ENCODE results near the gene PRDM10. TPM values are rescaled to one million over a fixed set of nuclear protein-coding genes. Genes with fewer than 3 reads are reported as not detected.
A peak's percentile ranks its signal among the peaks of the same experiment; 100 is the strongest.
"Not testable (repeated sequence)": the region's sequence is repeated elsewhere in the genome, so short reads cannot be mapped to it uniquely, and the experiment has no call there.

PRDM10 gene
- total RNA-seq, 1 donor from 2014 or later, result 6.6 TPM

DNA sequence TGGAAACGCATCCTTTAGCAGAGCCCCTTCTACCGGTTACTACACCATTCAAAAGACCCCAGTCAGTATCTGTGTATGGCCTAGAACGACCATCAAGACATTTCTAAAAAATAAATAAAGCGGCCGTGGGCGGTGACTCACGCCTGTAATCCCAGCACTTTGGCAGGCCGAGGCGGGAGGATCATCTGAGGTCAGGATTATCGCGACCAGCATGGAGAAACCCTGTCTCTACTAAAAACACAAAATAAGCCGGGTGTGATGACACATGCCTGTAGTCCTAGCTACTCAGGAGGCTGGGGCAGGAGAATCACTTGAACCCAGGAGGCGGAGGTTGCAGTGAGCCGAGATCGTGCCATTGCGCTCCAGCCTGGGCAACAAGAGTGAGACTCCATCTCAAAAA is 134.0 kb downstream of the PRDM10 start:
- intact Hi-C loops (cut with DNase I); DNase-seq (ENCODE audit: missing footprints); ATAC-seq: not testable (repeated sequence)

DNA sequence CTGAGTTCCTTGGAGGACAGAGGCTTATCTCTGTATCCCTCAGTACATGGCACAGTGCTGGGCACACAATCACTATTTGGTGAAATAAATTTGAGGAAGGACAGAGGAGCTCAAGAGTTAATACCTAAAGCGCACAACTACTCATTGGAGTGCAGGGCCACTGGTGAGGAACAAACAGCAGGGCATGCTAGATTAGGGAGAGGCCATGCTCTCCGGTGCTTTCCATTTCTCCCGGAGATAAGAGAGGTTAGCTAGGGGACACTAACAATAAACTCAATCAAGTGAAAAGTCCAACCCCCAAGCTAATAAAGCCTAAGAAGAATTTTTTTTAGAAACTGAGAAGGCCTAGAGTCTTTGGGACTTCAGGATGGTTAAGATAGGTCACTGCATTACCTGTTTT is 136.3 kb downstream of the PRDM10 start:
- no peak for ATAC-seq
- DNase-seq (ENCODE audit: missing footprints), result no peak
- intact Hi-C loops (cut with DNase I), result no loop called here

DNA sequence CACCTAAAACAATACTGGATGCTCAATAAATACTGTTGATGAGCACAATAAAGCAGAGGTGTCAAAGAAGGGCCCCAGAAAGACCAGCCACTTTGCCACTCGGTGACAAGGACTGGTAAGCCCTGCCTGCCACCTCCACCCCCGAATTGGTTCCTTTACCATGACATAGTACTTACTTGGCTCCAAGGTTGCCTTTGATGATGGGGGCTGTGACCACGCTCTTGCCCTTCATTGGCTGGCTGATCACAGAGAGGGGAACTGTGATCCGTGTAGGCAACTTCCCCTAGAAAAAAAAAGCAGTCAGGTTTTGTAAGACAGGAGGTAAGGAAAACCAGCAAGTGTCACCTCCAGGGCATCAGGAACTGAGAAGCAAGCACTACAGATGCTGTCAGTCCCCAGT is 136.9 kb downstream of the PRDM10 start:
- DNase-seq (ENCODE audit: missing footprints) (no peak), ATAC-seq (no peak)
- intact Hi-C loops (cut with DNase I), result no loop called here

DNA sequence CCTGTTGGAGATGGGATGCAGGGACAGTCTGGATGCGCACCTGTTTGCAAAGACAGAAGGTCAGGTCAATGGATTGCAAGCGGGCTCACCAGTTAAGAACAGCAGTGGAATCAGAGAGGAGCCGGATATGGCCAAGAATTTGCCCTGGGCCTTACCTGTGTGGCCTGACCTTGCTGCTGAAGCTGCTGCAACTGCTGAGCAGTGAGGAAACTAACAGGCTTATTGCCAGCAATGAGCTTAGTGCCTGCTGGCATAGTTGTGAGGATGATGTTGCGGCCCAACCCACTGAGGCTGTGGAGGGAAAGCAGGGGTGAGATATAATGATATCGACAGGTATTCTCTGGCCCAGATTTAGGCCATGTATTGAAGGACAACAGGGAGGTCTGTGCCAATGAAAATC is 137.8 kb downstream of the PRDM10 start:
- no peak for ATAC-seq
- intact Hi-C loops (cut with DNase I), result no loop called here
- DNase-seq (ENCODE audit: missing footprints), result no peak

DNA sequence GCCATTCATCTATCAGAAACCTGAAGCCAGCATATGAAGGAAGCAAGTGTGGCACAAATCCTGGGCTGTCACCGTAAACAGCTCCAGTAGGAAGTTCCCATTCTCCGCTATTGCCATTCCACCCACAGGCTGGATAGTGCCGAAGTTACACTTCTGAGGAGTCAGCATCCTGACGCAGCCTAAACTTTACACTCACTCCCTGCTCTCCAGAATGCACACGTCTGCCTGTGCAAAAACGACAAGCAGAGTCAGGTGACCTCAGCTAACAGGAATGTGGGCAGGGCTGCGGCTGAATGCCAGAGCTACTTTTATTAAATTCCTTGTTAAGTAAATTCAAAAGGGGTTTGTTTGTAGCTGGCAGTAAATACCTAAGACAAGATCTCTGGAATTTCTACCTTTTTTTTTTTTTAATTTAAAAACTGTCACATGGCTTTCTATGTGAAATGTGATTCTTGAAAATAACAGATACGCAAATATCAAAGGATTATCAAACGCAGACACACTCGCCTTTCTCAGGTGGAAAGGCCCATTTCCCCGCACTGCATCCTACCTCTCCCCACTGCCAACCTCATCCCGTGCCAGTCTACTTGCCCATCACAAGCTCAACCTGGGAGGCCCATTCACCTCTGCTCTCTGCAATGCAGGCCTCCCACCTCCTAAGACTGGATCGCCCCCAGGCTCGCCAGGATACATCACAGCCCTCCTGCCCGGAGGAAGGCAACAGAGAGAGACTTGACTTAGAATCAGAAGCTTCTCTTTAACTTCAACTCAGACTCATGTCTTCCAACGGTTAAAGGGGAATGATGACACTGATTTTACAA is 140.7 kb downstream of the PRDM10 start:
- intact Hi-C loops (cut with DNase I), result no loop called here
- DNase-seq (ENCODE audit: missing footprints) (peak; percentile 72), ATAC-seq (peak; percentile 71)

DNA sequence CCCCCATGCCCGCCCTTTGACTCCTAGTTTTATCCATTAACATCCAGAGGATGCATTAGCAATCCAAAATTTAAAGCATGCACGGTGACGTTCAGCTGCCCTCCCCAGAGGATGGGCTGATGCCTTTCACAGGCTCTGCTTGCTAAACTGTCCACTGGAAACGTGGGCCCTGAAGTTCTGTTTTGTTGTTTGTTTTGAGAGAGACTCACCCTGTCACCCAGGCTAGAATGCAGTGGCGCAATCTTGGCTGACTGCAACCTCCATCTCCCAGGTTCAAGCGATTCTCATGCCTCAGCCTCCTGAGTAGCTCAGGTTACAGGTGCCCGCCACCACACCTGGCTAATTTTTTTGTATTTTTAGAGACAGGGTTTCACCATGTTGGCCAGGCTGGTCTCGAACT is 146.6 kb downstream of the PRDM10 start:
- DNase-seq (ENCODE audit: missing footprints), result no peak
- intact Hi-C loops (cut with DNase I), result no loop called here
- ATAC-seq, result no peak

DNA sequence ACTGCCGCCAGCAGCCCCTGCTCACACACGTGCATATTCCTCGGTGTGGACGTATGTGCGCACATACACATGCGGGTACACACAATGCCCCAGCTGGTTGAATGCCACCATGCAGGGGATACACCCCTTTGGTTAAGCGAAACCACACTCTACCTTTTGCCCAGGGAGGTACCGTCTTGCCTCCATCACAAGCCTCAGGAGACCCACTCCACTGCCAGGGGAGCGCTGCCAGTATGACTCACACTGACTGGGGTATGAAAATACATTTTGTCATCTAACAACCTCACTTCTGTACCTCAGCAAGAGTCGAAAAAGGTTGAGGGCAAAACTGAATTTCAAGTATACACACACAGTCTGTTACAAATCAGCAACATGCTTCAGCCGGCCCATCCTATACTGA is 147.5 kb downstream of the PRDM10 start:
- DNase-seq (ENCODE audit: missing footprints), result no peak
- intact Hi-C loops (cut with DNase I), result no loop called here
- ATAC-seq, result no peak

DNA sequence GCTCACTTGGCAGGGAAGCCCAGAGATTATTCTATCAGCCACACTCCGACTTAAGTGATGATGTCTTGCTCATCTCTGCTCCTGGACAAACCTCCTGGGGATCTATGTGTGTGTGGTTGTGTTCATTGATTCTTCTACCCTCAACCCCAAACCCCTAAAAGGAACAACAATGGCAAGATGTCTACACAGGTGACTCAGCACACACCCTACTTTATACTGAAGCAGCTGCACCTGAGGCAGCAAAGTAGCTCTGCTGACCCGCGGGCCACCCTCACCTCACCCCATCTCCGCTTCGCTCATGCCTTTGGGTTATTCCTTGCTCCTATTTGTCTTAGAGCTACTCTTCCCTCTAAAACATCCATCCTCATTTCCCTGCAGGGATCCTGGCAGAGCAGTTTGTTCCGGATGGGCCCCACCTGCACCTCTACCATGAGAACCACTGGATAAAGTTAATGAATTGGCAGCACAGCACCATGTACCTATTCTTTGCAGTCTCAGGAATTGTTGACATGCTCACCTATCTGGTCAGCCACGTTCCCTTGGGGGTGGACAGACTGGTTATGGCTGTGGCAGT is 148.3 kb downstream of the PRDM10 start:
- intact Hi-C loops (cut with DNase I), result no loop called here
- ATAC-seq, result peak; percentile 31

DNA sequence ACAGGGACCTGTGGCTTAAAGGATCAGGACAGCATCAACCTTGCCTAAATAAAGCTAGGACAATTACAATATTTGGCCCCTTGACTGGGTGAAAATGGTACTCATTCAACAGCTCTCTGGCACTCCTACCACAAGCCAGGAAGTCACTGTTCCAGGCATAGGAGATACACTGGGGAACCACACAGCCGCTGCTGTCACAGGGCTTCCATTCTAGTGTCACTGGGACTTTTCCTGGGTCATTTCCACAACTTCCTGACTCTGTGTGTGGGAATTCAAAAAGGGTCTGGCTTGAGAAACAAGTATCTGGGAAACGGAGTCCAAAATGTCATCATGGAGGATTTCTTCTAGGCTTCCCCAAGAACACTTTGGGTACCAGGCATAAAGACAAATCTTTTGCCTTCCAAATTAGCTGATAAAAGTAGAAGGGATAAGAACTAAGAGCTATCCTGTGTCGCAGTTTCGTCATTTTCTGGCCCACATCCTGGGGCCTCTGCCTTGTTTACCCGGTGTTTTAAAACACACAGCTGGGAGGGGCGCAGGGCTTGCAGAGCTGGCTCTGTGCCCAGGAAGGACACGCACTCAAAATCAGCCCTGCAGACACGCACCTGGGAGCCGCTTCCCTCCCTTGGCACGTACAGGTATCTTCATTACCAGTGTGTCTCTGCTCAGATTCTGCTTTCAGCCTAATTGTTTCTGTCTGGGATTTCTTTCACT is 149.0 kb downstream of the PRDM10 start:
- intact Hi-C loops (cut with DNase I), result no loop called here
- DNase-seq (ENCODE audit: missing footprints) (no peak), ATAC-seq (no peak)

More for the DNA sequence above, 148.3 kb downstream of the PRDM10 start:
- no peak for DNase-seq (ENCODE audit: missing footprints)

DNA sequence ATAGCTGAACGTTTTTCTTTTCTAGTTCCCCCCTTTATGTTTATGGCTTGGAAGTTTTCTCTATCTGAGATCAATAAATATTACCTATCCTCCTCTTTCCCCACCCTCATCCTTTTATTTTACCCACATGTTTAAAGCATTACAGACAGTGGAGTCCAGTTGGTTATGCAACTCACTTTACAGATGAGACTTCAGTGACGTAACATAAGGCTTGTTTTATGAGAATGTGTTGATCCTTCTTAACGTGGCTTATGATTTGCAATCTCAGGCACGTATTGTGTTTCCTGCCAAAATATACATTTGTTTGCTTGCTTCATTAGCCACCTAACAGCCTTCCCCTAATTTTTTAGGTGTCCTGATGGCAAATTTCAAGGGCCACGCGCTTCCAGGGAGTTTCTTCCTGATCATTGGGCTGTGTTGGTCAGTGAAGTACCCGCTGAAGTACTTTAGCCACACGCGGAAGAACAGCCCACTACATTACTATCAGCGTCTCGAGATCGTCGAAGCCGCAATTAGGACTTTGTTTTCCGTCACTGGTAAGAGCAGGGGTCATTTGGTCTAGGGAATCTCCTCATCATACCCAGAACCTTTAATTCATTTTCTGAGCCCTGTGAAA is 150.4 kb downstream of the PRDM10 start:
- no peak for DNase-seq (ENCODE audit: missing footprints)
- no peak for ATAC-seq
- intact Hi-C loops (cut with DNase I), result no loop called here

Other genes with a start within 250 kb of the PRDM10 start
- gene TMEM45B, start 187.0 kb downstream of the PRDM10 start, total RNA-seq, result not detected
- gene NFRKB, start 107.3 kb downstream of the PRDM10 start, total RNA-seq, result 11.5 TPM
- gene APLP2, start 67.1 kb upstream of the PRDM10 start, total RNA-seq, result 285 TPM
- 2.1 TPM for gene ST14, start 156.9 kb upstream of the PRDM10 start, total RNA-seq

Measured in Right ventricle myocardium inferior (tissue), 1 donor.